ENCODE data around the gene UFD1. TPM values are rescaled to one million over a fixed set of nuclear protein-coding genes. Genes with fewer than 3 reads are reported as not detected.

UFD1 gene
- polyA plus RNA-seq, 3 donors = 57.0 to 82.5 (median 68.5) TPM

- Mint-ChIP-seq H3K36me3 (peaks cover 77 to 87% of the 10 kb centered on the region in 2 donors), H3K27ac (peak overlapping the region in 2 of 7 donors; percentile 7 to 12), H3K4me3 (no peak overlapping the region), H3K4me1 (no peaks in the 10 kb centered on the region), H3K9me3 (no peaks in the 10 kb centered on the region), H3K27me3 (ENCODE audit: low read depth in 3 of 3) (peaks cover 0 to 2% (median 0%) of the 10 kb centered on the region in 3 donors)
- Histone ChIP-seq H3K79me2 (ENCODE audit: insufficient read depth, low read length) (no peaks in the 10 kb centered on the region), H3K27ac (ENCODE audit: low read depth in 1 of 2, low read length in 2 of 2) (no peak overlapping the region), H3K4me3 (replicated peaks in 1 of 3; ENCODE audit: low read depth in 2 of 3, low read length in 3 of 3) (no peak overlapping the region), H3K9ac (ENCODE audit: insufficient read depth, low read length, poor library complexity, severe bottlenecking) (no peak overlapping the region), H3K4me2 (replicated peaks; ENCODE audit: extremely low read depth, low read length, poor library complexity, severe bottlenecking) (no peak overlapping the region), H3K9me3 (replicated peaks in 1 of 2; ENCODE audit: control insufficient read depth in 1 of 2, insufficient read depth in 1 of 2, low read length in 2 of 2) (no peaks in the 10 kb centered on the region), H3K36me3 (replicated peaks in 1 of 2; ENCODE audit: control insufficient read depth in 1 of 2, insufficient read depth in 2 of 2, low read length in 2 of 2) (peaks cover 73 to 99% of the 10 kb centered on the region in 2 donors), H2AFZ (ENCODE audit: insufficient read depth, low read depth, low read length, poor library complexity, severe bottlenecking) (no peak overlapping the region), H4K20me1 (ENCODE audit: insufficient read depth, low read length) (no peaks in the 10 kb centered on the region), H3K27me3 (ENCODE audit: control insufficient read depth in 2 of 2, insufficient read depth in 2 of 2, low read length in 2 of 2) (no peaks in the 10 kb centered on the region), H3K4me1 (ENCODE audit: control insufficient read depth in 1 of 2, insufficient read depth in 2 of 2, low read length in 2 of 2) (no peaks in the 10 kb centered on the region)
- TF ChIP-seq, protein P1, sequence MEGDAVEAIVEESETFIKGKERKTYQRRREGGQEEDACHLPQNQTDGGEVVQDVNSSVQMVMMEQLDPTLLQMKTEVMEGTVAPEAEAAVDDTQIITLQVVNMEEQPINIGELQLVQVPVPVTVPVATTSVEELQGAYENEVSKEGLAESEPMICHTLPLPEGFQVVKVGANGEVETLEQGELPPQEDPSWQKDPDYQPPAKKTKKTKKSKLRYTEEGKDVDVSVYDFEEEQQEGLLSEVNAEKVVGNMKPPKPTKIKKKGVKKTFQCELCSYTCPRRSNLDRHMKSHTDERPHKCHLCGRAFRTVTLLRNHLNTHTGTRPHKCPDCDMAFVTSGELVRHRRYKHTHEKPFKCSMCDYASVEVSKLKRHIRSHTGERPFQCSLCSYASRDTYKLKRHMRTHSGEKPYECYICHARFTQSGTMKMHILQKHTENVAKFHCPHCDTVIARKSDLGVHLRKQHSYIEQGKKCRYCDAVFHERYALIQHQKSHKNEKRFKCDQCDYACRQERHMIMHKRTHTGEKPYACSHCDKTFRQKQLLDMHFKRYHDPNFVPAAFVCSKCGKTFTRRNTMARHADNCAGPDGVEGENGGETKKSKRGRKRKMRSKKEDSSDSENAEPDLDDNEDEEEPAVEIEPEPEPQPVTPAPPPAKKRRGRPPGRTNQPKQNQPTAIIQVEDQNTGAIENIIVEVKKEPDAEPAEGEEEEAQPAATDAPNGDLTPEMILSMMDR (IDR thresholded peaks at IDR 0.05) = no peak
- no peak for DNase-seq
- 94% methylated on average over 6 of the region's 10 CpGs for WGBS (ENCODE audit: insufficient coverage)
- intact Hi-C loops (cut with micrococcal nuclease) = no loop called here
Observed at GRCh38 chr22:19456541-19456940, 22.5 kb downstream of the UFD1 start.

DNA sequence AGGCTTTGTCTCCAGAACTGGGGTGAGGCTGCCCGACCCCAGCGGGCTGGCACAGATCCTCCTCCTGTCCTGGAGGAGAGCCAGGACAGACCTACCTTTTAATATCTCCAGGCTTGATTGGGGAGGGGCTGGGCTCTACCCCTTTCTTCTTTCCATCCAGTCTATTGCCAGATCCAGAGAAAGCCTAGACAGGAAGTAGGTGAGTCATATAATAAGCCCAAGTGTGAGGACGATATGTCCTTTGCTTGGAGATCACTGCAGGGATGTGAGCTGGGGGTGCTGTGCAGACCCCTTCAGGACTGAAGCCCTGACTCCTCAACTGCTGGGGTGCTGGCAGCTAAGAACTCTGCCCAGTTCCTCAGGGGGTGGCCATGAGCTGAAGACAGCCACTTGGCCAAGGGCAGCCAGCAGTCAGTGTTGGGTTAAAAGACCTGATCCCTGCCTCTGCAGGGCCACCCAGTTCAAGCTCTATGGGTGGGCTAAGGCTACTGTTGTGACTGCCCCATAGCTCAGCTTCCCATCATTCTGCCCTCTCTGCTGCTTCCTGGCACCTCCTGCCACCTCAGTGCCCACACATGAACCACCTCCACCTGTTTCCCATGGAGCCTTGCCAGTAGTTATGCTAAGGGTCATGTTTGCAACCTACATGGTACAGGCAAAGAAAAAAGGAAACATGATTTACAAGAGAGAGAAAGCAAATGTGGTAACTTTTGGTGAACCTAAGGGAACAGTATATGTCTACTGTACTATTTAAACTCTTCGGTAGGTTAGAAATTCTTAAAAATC, 23.2 kb downstream of the UFD1 start:
- TF ChIP-seq, protein P1 (IDR thresholded peaks at IDR 0.05) = no peak
- intact Hi-C loops (cut with micrococcal nuclease) = no loop called here
- 100% methylated on average over 1 of the region's 4 CpGs for WGBS (ENCODE audit: insufficient coverage)
- Mint-ChIP-seq H3K4me3 (no peak overlapping the region), H3K27me3 (ENCODE audit: low read depth in 3 of 3) (peaks cover 0 to 2% (median 0%) of the 10 kb centered on the region in 3 donors), H3K36me3 (peaks cover 74 to 88% of the 10 kb centered on the region in 2 donors), H3K9me3 (no peaks in the 10 kb centered on the region), H3K27ac (peak overlapping the region in 1 of 7 donors; percentile 31), H3K4me1 (no peaks in the 10 kb centered on the region)
- Histone ChIP-seq H3K27ac (ENCODE audit: low read depth in 1 of 2, low read length in 2 of 2) (no peak overlapping the region), H3K4me2 (replicated peaks; ENCODE audit: extremely low read depth, low read length, poor library complexity, severe bottlenecking) (no peak overlapping the region), H2AFZ (ENCODE audit: insufficient read depth, low read depth, low read length, poor library complexity, severe bottlenecking) (no peak overlapping the region), H4K20me1 (ENCODE audit: insufficient read depth, low read length) (no peaks in the 10 kb centered on the region), H3K9me3 (replicated peaks in 1 of 2; ENCODE audit: control insufficient read depth in 1 of 2, insufficient read depth in 1 of 2, low read length in 2 of 2) (no peaks in the 10 kb centered on the region), H3K36me3 (replicated peaks in 1 of 2; ENCODE audit: control insufficient read depth in 1 of 2, insufficient read depth in 2 of 2, low read length in 2 of 2) (peaks cover 69 to 99% of the 10 kb centered on the region in 2 donors), H3K4me1 (ENCODE audit: control insufficient read depth in 1 of 2, insufficient read depth in 2 of 2, low read length in 2 of 2) (no peaks in the 10 kb centered on the region), H3K4me3 (replicated peaks in 1 of 3; ENCODE audit: low read depth in 2 of 3, low read length in 3 of 3) (no peak overlapping the region), H3K27me3 (ENCODE audit: control insufficient read depth in 2 of 2, insufficient read depth in 2 of 2, low read length in 2 of 2) (no peaks in the 10 kb centered on the region), H3K9ac (ENCODE audit: insufficient read depth, low read length, poor library complexity, severe bottlenecking) (no peak overlapping the region), H3K79me2 (ENCODE audit: insufficient read depth, low read length) (no peaks in the 10 kb centered on the region)
- DNase-seq = no peak

Data from CD14-positive monocyte (primary cell).